WTC11 (cell line): ENCODE measurements around the gene SBNO2. TPM values are rescaled to one million over a fixed set of nuclear protein-coding genes. Genes with fewer than 3 reads are reported as not detected.

ENCODE experiments used
- ATAC-seq: fragments of 200-7000 bp; cut with Tn5 transposase; 2 replicates; pipeline ENCODE4 v1.10.0; 2021; ENCODE audit warnings: mild to moderate bottlenecking, moderate library complexity
- CTCF ChIA-PET: fragments of 300-600 bp; sonication (Branson Sonifier 250); formaldehyde crosslinking; loops from one replicate; lab custom pipeline; 2021; ENCODE audit warnings: antibody characterized with exemption; lab: Charles Lee
- POLR2A ChIA-PET: fragments of 350-600 bp; sonication (Branson Sonifier 250); formaldehyde crosslinking; loops from one replicate; lab custom pipeline; 2021; ENCODE audit warnings: antibody characterized with exemption; lab: Charles Lee
- DNase-seq: peaks from one replicate; pipeline ENCODE4 v3.0.0; 2021; ENCODE audit warnings: low spot score
- H3K27ac Mint-ChIP-seq: 2 replicates; pipeline ENCODE4 v1.8.0; 2021; ENCODE audit warnings: mixed read lengths
- H3K27me3 Mint-ChIP-seq: 2 replicates; pipeline ENCODE4 v1.8.0; 2021; ENCODE audit warnings: low read depth, mild to moderate bottlenecking, moderate library complexity, mixed read lengths
- H3K36me3 Mint-ChIP-seq: 2 replicates; pipeline ENCODE4 v1.8.0; 2021; ENCODE audit warnings: mixed read lengths
- H3K4me1 Mint-ChIP-seq: 2 replicates; pipeline ENCODE4 v1.8.0; 2022; ENCODE audit warnings: mixed read lengths
- H3K4me3 Mint-ChIP-seq: 2 replicates; pipeline ENCODE4 v1.8.0; 2021; ENCODE audit warnings: mild to moderate bottlenecking, moderate library complexity, mixed read lengths
- H3K9me3 Mint-ChIP-seq: 2 replicates; pipeline ENCODE4 v1.8.0; 2021; ENCODE audit warnings: mixed read lengths
- CBFB ChIP-seq: sonication (generic); formaldehyde crosslinking; IDR thresholded peaks from 2 replicates; pipeline ENCODE4 v1.8.1; 2022; ENCODE audit warnings: mild to moderate bottlenecking, low read depth, missing genetic modification reagents
- KAT7 ChIP-seq: sonication (generic); formaldehyde crosslinking; IDR thresholded peaks from 2 replicates; pipeline ENCODE4 v1.8.1; 2023; ENCODE audit warnings: missing genetic modification reagents, mild to moderate bottlenecking, borderline replicate concordance
- NFYB ChIP-seq: sonication (generic); formaldehyde crosslinking; conservative IDR thresholded peaks from 2 replicates; pipeline ENCODE4 v1.8.0; 2022; ENCODE audit warnings: low read depth, missing genetic modification reagents
- SMAD4 ChIP-seq: sonication (generic); formaldehyde crosslinking; IDR thresholded peaks from 2 replicates; pipeline ENCODE4 v1.8.0; 2022; ENCODE audit warnings: mild to moderate bottlenecking, missing genetic modification reagents
- ZBTB21 ChIP-seq: sonication (generic); formaldehyde crosslinking; IDR thresholded peaks from 2 replicates; pipeline ENCODE4 v1.8.1; 2023; ENCODE audit warnings: mild to moderate bottlenecking, missing genetic modification reagents, borderline replicate concordance
- ZNF263 ChIP-seq: sonication (generic); formaldehyde crosslinking; IDR thresholded peaks from 2 replicates; pipeline ENCODE4 v1.8.1; 2022; ENCODE audit warnings: low read depth, mild to moderate bottlenecking, moderate library complexity, missing genetic modification reagents
- ZNF416 ChIP-seq: fragments of 250-450 bp; sonication (Bioruptor Pico); IDR thresholded peaks from 2 replicates; pipeline ENCODE4 v1.9.0; 2021; ENCODE audit warnings: mild to moderate bottlenecking, inconsistent platforms
- ZNF671 ChIP-seq: fragments of 250-450 bp; sonication (Bioruptor Pico); IDR thresholded peaks from 2 replicates; pipeline ENCODE4 v1.8.0; 2021; ENCODE audit warnings: mild to moderate bottlenecking
- total RNA-seq: library from RNA; stranded (reverse); gene quantifications from 3 replicates; pipeline ENCODE4 v1.2.3, GENCODE V29; 2021
- TF ChIP-seq, protein P1 (sequence below): fragments of 250-450 bp; sonication (Bioruptor Pico); conservative IDR thresholded peaks from 2 replicates; pipeline ENCODE4 v1.9.0; 2021; ENCODE audit warnings: mild to moderate bottlenecking
- TF ChIP-seq, protein P2 (sequence below): sonication (generic); formaldehyde crosslinking; IDR thresholded peaks from 2 replicates; pipeline ENCODE4 v1.8.0; 2023; ENCODE audit warnings: missing genetic modification reagents
- TF ChIP-seq, protein P3 (sequence below): sonication (generic); formaldehyde crosslinking; IDR thresholded peaks from 2 replicates; pipeline ENCODE4 v1.8.1; 2022; ENCODE audit warnings: low read depth, missing genetic modification reagents, borderline replicate concordance
- TF ChIP-seq, protein P4 (sequence below): sonication (generic); formaldehyde crosslinking; IDR thresholded peaks from 2 replicates; pipeline ENCODE4 v1.8.0; 2022; ENCODE audit warnings: mild to moderate bottlenecking, missing genetic modification reagents
- TF ChIP-seq, protein P5 (sequence below): fragments of 200-600 bp; IDR thresholded peaks from 2 replicates; pipeline ENCODE4 v1.8.0; 2022; ENCODE audit warnings: antibody characterized with exemption
- TF ChIP-seq, protein P6 (sequence below): sonication (generic); formaldehyde crosslinking; IDR thresholded peaks from 2 replicates; pipeline ENCODE4 v1.8.0; 2023; ENCODE audit warnings: missing genetic modification reagents, mild to moderate bottlenecking, borderline replicate concordance
- TF ChIP-seq, protein P7 (sequence below): fragments of 250-450 bp; sonication (Bioruptor Pico); IDR thresholded peaks from 2 replicates; pipeline ENCODE4 v2.1.2; 2022; ENCODE audit warnings: mild to moderate bottlenecking, moderate library complexity
- TF ChIP-seq, protein P8 (sequence below): sonication (generic); formaldehyde crosslinking; IDR thresholded peaks from 2 replicates; pipeline ENCODE4 v1.8.1; 2023; ENCODE audit warnings: mild to moderate bottlenecking, moderate library complexity, missing genetic modification reagents
- TF ChIP-seq, protein P9 (sequence below): sonication (generic); formaldehyde crosslinking; IDR thresholded peaks from 2 replicates; pipeline ENCODE4 v1.8.0; 2022; ENCODE audit warnings: missing genetic modification reagents

The SBNO2 gene
- total RNA-seq, 1 experiment from 2014 or later = 57.3 TPM

DNA sequence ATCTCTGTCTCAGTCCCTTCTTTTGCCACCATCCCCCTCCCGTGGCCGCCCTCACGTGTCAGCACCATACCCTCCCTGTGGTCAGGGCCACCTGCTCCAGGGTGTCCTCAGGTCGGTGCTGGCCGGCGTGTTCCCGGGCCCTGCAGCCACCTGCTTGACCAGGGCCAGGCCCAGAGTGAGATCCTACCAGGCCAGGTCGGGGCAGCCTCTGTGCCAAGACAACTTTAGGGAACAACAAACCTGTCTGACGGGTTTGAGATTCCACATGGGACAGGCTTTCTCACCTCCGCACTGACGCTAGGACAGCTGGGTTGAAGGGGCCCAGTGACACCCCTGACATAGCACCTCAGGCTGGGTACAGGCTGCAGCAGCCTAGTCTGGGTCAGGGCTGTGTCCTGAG is 7.5 kb upstream of the SBNO2 start:
- CTCF ChIA-PET = interaction anchor here (1.2 to 1.8 kb wide), 2 partner anchors 63 to 68 kb away, joined by 4 to 5 read pairs; no protein-coding TSS in a partner anchor
- ATAC-seq (no peak), DNase-seq (no peak)
- peaks cover 15% of the 10 kb centered on the region for H3K4me1 Mint-ChIP-seq
- no peaks in the 10 kb centered on the region for H3K36me3 Mint-ChIP-seq
- H3K4me3 Mint-ChIP-seq = no peak overlapping the region
- H3K27ac Mint-ChIP-seq = peak overlapping the region; percentile 76
- H3K27me3 Mint-ChIP-seq = no peaks in the 10 kb centered on the region
- no peaks in the 10 kb centered on the region for H3K9me3 Mint-ChIP-seq
- POLR2A ChIA-PET = interaction anchor here (0.6 kb wide), 1 partner anchor 611 kb away, joined by 3 read pairs; no protein-coding TSS in a partner anchor
- TF ChIP-seq, protein P1, sequence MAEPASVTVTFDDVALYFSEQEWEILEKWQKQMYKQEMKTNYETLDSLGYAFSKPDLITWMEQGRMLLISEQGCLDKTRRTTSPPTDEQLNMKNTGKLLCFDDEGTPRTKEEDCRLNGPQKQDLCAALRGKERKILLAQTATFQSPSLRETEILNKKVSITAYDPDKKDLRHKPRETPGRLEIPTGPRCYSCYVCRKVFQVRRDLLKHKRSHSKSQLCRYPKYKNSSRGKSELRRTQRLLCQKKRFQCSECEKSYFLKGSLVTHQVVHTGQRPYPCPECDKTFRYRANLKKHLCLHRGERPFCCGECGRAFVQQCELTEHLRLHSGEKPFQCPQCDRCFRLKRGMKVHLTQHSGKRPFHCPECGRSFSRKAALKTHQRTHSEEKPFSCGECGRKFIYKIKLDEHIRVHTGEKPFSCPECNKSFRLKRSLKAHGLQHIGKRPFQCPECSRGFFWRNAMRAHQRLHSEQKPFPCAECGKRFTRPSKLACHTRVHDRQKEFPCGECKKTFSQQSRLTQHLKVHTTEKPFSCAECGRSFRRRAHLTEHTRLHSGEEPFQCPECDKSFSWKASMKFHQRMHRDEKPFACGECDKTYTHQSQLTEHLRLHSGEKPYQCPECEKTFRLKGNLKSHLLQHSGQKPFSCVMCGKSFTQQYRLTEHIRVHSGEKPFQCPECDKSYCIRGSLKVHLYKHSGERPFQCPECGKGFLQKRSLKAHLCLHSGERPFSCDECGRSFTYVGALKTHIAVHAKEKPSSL (CRISPR knock-in tag) = no peak
- TF ChIP-seq, protein P2, sequence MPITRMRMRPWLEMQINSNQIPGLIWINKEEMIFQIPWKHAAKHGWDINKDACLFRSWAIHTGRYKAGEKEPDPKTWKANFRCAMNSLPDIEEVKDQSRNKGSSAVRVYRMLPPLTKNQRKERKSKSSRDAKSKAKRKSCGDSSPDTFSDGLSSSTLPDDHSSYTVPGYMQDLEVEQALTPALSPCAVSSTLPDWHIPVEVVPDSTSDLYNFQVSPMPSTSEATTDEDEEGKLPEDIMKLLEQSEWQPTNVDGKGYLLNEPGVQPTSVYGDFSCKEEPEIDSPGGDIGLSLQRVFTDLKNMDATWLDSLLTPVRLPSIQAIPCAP = no peak
- TF ChIP-seq, protein P3, sequence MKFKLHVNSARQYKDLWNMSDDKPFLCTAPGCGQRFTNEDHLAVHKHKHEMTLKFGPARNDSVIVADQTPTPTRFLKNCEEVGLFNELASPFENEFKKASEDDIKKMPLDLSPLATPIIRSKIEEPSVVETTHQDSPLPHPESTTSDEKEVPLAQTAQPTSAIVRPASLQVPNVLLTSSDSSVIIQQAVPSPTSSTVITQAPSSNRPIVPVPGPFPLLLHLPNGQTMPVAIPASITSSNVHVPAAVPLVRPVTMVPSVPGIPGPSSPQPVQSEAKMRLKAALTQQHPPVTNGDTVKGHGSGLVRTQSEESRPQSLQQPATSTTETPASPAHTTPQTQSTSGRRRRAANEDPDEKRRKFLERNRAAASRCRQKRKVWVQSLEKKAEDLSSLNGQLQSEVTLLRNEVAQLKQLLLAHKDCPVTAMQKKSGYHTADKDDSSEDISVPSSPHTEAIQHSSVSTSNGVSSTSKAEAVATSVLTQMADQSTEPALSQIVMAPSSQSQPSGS (CRISPR knock-in tag) = no peak
- TF ChIP-seq, protein P4, sequence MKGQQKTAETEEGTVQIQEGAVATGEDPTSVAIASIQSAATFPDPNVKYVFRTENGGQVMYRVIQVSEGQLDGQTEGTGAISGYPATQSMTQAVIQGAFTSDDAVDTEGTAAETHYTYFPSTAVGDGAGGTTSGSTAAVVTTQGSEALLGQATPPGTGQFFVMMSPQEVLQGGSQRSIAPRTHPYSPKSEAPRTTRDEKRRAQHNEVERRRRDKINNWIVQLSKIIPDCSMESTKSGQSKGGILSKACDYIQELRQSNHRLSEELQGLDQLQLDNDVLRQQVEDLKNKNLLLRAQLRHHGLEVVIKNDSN (CRISPR knock-in tag) = no peak
- TF ChIP-seq, protein P5, sequence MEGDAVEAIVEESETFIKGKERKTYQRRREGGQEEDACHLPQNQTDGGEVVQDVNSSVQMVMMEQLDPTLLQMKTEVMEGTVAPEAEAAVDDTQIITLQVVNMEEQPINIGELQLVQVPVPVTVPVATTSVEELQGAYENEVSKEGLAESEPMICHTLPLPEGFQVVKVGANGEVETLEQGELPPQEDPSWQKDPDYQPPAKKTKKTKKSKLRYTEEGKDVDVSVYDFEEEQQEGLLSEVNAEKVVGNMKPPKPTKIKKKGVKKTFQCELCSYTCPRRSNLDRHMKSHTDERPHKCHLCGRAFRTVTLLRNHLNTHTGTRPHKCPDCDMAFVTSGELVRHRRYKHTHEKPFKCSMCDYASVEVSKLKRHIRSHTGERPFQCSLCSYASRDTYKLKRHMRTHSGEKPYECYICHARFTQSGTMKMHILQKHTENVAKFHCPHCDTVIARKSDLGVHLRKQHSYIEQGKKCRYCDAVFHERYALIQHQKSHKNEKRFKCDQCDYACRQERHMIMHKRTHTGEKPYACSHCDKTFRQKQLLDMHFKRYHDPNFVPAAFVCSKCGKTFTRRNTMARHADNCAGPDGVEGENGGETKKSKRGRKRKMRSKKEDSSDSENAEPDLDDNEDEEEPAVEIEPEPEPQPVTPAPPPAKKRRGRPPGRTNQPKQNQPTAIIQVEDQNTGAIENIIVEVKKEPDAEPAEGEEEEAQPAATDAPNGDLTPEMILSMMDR = no peak
- TF ChIP-seq, protein P6, sequence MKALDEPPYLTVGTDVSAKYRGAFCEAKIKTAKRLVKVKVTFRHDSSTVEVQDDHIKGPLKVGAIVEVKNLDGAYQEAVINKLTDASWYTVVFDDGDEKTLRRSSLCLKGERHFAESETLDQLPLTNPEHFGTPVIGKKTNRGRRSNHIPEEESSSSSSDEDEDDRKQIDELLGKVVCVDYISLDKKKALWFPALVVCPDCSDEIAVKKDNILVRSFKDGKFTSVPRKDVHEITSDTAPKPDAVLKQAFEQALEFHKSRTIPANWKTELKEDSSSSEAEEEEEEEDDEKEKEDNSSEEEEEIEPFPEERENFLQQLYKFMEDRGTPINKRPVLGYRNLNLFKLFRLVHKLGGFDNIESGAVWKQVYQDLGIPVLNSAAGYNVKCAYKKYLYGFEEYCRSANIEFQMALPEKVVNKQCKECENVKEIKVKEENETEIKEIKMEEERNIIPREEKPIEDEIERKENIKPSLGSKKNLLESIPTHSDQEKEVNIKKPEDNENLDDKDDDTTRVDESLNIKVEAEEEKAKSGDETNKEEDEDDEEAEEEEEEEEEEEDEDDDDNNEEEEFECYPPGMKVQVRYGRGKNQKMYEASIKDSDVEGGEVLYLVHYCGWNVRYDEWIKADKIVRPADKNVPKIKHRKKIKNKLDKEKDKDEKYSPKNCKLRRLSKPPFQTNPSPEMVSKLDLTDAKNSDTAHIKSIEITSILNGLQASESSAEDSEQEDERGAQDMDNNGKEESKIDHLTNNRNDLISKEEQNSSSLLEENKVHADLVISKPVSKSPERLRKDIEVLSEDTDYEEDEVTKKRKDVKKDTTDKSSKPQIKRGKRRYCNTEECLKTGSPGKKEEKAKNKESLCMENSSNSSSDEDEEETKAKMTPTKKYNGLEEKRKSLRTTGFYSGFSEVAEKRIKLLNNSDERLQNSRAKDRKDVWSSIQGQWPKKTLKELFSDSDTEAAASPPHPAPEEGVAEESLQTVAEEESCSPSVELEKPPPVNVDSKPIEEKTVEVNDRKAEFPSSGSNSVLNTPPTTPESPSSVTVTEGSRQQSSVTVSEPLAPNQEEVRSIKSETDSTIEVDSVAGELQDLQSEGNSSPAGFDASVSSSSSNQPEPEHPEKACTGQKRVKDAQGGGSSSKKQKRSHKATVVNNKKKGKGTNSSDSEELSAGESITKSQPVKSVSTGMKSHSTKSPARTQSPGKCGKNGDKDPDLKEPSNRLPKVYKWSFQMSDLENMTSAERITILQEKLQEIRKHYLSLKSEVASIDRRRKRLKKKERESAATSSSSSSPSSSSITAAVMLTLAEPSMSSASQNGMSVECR (CRISPR knock-in tag) = no peak
- TF ChIP-seq, protein P7, sequence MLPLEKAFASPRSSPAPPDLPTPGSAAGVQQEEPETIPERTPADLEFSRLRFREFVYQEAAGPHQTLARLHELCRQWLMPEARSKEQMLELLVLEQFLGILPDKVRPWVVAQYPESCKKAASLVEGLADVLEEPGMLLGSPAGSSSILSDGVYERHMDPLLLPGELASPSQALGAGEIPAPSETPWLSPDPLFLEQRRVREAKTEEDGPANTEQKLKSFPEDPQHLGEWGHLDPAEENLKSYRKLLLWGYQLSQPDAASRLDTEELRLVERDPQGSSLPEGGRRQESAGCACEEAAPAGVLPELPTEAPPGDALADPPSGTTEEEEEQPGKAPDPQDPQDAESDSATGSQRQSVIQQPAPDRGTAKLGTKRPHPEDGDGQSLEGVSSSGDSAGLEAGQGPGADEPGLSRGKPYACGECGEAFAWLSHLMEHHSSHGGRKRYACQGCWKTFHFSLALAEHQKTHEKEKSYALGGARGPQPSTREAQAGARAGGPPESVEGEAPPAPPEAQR = no peak
- no peak for TF ChIP-seq ZNF671 (CRISPR knock-in tag)
- no peak for TF ChIP-seq SMAD4
- TF ChIP-seq, protein P8, sequence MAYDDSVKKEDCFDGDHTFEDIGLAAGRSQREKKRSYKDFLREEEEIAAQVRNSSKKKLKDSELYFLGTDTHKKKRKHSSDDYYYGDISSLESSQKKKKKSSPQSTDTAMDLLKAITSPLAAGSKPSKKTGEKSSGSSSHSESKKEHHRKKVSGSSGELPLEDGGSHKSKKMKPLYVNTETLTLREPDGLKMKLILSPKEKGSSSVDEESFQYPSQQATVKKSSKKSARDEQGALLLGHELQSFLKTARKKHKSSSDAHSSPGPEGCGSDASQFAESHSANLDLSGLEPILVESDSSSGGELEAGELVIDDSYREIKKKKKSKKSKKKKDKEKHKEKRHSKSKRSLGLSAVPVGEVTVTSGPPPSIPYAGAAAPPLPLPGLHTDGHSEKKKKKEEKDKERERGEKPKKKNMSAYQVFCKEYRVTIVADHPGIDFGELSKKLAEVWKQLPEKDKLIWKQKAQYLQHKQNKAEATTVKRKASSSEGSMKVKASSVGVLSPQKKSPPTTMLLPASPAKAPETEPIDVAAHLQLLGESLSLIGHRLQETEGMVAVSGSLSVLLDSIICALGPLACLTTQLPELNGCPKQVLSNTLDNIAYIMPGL (CRISPR knock-in tag) = no peak
- TF ChIP-seq KAT7 (CRISPR knock-in tag) = no peak
- TF ChIP-seq NFYB (CRISPR knock-in tag) = no peak
- TF ChIP-seq, protein P9, sequence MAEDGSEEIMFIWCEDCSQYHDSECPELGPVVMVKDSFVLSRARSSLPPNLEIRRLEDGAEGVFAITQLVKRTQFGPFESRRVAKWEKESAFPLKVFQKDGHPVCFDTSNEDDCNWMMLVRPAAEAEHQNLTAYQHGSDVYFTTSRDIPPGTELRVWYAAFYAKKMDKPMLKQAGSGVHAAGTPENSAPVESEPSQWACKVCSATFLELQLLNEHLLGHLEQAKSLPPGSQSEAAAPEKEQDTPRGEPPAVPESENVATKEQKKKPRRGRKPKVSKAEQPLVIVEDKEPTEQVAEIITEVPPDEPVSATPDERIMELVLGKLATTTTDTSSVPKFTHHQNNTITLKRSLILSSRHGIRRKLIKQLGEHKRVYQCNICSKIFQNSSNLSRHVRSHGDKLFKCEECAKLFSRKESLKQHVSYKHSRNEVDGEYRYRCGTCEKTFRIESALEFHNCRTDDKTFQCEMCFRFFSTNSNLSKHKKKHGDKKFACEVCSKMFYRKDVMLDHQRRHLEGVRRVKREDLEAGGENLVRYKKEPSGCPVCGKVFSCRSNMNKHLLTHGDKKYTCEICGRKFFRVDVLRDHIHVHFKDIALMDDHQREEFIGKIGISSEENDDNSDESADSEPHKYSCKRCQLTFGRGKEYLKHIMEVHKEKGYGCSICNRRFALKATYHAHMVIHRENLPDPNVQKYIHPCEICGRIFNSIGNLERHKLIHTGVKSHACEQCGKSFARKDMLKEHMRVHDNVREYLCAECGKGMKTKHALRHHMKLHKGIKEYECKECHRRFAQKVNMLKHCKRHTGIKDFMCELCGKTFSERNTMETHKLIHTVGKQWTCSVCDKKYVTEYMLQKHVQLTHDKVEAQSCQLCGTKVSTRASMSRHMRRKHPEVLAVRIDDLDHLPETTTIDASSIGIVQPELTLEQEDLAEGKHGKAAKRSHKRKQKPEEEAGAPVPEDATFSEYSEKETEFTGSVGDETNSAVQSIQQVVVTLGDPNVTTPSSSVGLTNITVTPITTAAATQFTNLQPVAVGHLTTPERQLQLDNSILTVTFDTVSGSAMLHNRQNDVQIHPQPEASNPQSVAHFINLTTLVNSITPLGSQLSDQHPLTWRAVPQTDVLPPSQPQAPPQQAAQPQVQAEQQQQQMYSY (CRISPR knock-in tag) = no peak
- no peak for TF ChIP-seq CBFB (CRISPR knock-in tag)
- TF ChIP-seq ZBTB21 (CRISPR knock-in tag) = no peak
- TF ChIP-seq ZNF416 = no peak
- TF ChIP-seq ZNF263 (CRISPR knock-in tag) = no peak
